ENCODE measurements around the gene CHD3. TPM values are rescaled to one million over a fixed set of nuclear protein-coding genes. Genes with fewer than 3 reads are reported as not detected.

CHD3 gene
- total and polyA plus RNA-seq, 5 donors: 31.2 to 45.3 (median 37.3) TPM

DNA sequence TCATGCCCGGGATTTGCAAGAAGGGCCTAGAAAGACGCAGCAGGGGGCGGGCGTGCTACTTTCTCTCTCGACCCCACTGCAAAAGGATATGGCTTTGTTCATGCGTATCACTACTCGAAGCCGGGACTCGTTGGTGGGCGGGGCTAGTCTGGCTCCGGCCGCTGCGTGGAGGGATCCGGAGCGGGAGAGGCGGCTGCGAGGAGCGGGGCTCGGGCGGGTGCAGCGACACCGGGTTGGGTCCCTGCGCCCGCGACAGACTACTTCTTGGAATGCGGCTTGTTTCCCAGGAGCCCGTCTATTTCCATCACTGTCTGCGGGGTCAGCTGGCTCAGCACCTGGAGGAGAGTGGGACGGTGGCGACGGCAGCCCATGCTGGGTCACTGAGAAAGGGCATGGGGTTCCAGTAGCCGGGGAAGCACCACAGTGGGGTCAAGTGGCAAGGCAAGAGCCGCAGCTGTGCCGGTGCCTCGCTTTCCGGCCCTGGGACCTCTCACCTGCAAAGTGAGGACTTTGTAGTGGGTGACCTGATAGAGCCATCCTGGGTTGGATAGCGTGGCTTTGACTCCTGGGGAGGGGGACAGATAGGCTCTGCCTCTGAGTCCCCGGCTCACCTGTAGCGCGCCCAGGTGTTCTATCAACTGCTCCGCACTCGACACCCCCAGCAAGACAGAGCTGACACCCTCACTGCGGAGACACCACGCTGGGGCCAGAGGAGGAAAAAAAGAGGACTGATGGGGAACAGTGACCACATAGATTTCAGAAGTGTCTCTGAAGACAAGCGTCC lies 34.4 kb downstream of the CHD3 start:
- peak overlapping the region; percentile 68 for H3K4me3 ChIP-seq (ENCODE audit: low read length)
- WGBS: 18% methylated on average over 45 of the region's 45 CpGs
- peaks cover 4% of the 10 kb centered on the region for H3K4me1 ChIP-seq (ENCODE audit: control insufficient read depth, insufficient read depth, low read length)
- ATAC-seq (peak; percentile 92), DNase-seq (peak; percentile 88 to 96 (median 96))
- peak overlapping the region; percentile 41 for H3K27ac ChIP-seq (ENCODE audit: low read length)
- intact Hi-C loops (cut with DNase I): loop anchor here in 1 of 4 donors (5.0 kb wide), 1 partner anchor 64 kb away; no protein-coding TSS in a partner anchor
- no peaks in the 10 kb centered on the region for H3K27me3 ChIP-seq (ENCODE audit: control insufficient read depth, insufficient read depth)
- no peaks in the 10 kb centered on the region for H3K9me3 ChIP-seq (ENCODE audit: control insufficient read depth, low read length)

- Histone ChIP-seq H3K27ac (ENCODE audit: low read length) (no peak overlapping the region), H3K9me3 (ENCODE audit: control insufficient read depth, low read length) (no peaks in the 10 kb centered on the region), H3K4me1 (ENCODE audit: control insufficient read depth, insufficient read depth, low read length) (peaks cover 6% of the 10 kb centered on the region), H3K27me3 (ENCODE audit: control insufficient read depth, insufficient read depth) (no peaks in the 10 kb centered on the region), H3K4me3 (ENCODE audit: low read length) (no peak overlapping the region)
- DNase-seq: no peak
- WGBS: 75% methylated on average over 3 of the region's 3 CpGs
- intact Hi-C loops (cut with DNase I): no loop called here
- no peak for ATAC-seq
Measured at GRCh38 chr17:7927596-7927995, 39.0 kb downstream of the CHD3 start.

- H3K27ac ChIP-seq (ENCODE audit: low read length): no peak within 1 kb of the TSS
- no peaks in the 10 kb centered on the region for H3K9me3 ChIP-seq (ENCODE audit: control insufficient read depth, low read length)
- H3K27me3 ChIP-seq (ENCODE audit: control insufficient read depth, insufficient read depth): no peaks in the 10 kb centered on the region
- H3K4me3 ChIP-seq (ENCODE audit: low read length): no peak within 1 kb of the TSS
- intact Hi-C loops (cut with DNase I): no loop called here
- peaks cover 2% of the 10 kb centered on the region for H3K4me1 ChIP-seq (ENCODE audit: control insufficient read depth, insufficient read depth, low read length)
- ATAC-seq: no peak
- 38% methylated on average over 67 of the region's 67 CpGs for WGBS
- DNase-seq: peak; percentile 66 to 84 (median 82)
Measured at GRCh38 chr17:7929158-7930023, 40.8 kb downstream of the CHD3 start, which contains the start of gene KCNAB3. TSS of gene KCNAB3 (minus strand) at chr17:7929856. CDS start at chr17:7929435, 421 bp downstream.

GRCh38 chr17:7930841-7931631 lies 42.4 kb downstream of the CHD3 start:
- H3K4me3 ChIP-seq (ENCODE audit: low read length): peak overlapping the region; percentile 72
- WGBS: 37% methylated on average over 20 of the region's 20 CpGs
- no peak overlapping the region for H3K27ac ChIP-seq (ENCODE audit: low read length)
- intact Hi-C loops (cut with DNase I): no loop called here
- no peak for ATAC-seq
- no peaks in the 10 kb centered on the region for H3K9me3 ChIP-seq (ENCODE audit: control insufficient read depth, low read length)
- no peaks in the 10 kb centered on the region for H3K27me3 ChIP-seq (ENCODE audit: control insufficient read depth, insufficient read depth)
- peak in 1 of 3 donors; percentile 38 for DNase-seq
- peaks cover 2% of the 10 kb centered on the region for H3K4me1 ChIP-seq (ENCODE audit: control insufficient read depth, insufficient read depth, low read length)

- DNase-seq: peak; percentile 99 to 100 (median 100)
- Histone ChIP-seq H3K9me3 (ENCODE audit: control insufficient read depth, low read length) (no peaks in the 10 kb centered on the region), H3K4me3 (ENCODE audit: low read length) (peak within 1 kb of the TSS; percentile 72), H3K27ac (ENCODE audit: low read length) (peak within 1 kb of the TSS; percentile 33), H3K4me1 (ENCODE audit: control insufficient read depth, insufficient read depth, low read length) (peaks cover 2% of the 10 kb centered on the region), H3K27me3 (ENCODE audit: control insufficient read depth, insufficient read depth) (no peaks in the 10 kb centered on the region)
- under 1% methylated on average over 55 of the region's 55 CpGs for WGBS
- intact Hi-C loops (cut with DNase I): no loop called here
- ATAC-seq: peak; percentile 99
Measured at GRCh38 chr17:7931709-7932482, 43.3 kb downstream of the CHD3 start, which contains the start of the genes CNTROB and TRAPPC1. TSS of gene CNTROB (plus strand) at chr17:7932206. CDS start at chr17:7933080, 874 bp downstream. TSS of gene TRAPPC1 (minus strand) at chr17:7931946. CDS start at chr17:7931829, 117 bp downstream.

GRCh38 chr17:7932483-7932891 lies 43.9 kb downstream of the CHD3 start:
- under 1% methylated on average over 17 of the region's 17 CpGs for whole genome bisulfite sequencing
- Histone ChIP-seq H3K4me1 (ENCODE audit: control insufficient read depth, insufficient read depth, low read length) (peaks cover 2% of the 10 kb centered on the region), H3K9me3 (ENCODE audit: control insufficient read depth, low read length) (no peaks in the 10 kb centered on the region), H3K27me3 (ENCODE audit: control insufficient read depth, insufficient read depth) (no peaks in the 10 kb centered on the region), H3K27ac (ENCODE audit: low read length) (peak overlapping the region; percentile 24), H3K4me3 (ENCODE audit: low read length) (peak overlapping the region; percentile 54)
- ATAC-seq (peak; percentile 12 to 44), DNase-seq (peak; percentile 32 to 65 (median 62))
- intact Hi-C loops (cut with DNase I): no loop called here

DNA sequence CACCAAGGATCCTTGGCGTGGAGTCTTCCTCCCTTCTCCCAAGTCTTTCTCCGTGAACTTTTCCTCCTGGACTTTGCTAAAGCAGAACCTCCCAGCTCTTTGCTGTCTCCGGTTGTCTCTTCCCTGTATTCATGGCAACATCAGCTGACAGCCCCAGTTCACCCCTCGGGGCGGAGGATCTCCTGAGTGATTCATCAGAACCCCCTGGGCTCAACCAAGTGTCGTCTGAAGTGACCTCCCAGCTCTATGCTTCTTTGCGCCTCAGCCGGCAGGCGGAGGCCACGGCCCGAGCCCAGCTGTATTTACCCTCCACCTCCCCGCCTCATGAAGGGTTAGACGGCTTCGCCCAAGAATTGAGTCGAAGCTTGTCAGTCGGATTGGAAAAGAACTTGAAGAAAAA lies 44.4 kb downstream of the CHD3 start:
- Histone ChIP-seq H3K27ac (ENCODE audit: low read length) (no peak overlapping the region), H3K27me3 (ENCODE audit: control insufficient read depth, insufficient read depth) (no peaks in the 10 kb centered on the region), H3K4me1 (ENCODE audit: control insufficient read depth, insufficient read depth, low read length) (peaks cover 2% of the 10 kb centered on the region), H3K4me3 (ENCODE audit: low read length) (peak overlapping the region; percentile 54), H3K9me3 (ENCODE audit: control insufficient read depth, low read length) (no peaks in the 10 kb centered on the region)
- intact Hi-C loops (cut with DNase I): no loop called here
- ATAC-seq (no peak), DNase-seq (peak in 2 of 3 donors; percentile 39 to 59)
- 9% methylated on average over 16 of the region's 16 CpGs for WGBS

- no peak for DNase-seq
- Histone ChIP-seq H3K4me3 (ENCODE audit: low read length) (no peak overlapping the region), H3K9me3 (ENCODE audit: control insufficient read depth, low read length) (no peaks in the 10 kb centered on the region), H3K27ac (ENCODE audit: low read length) (no peak overlapping the region), H3K4me1 (ENCODE audit: control insufficient read depth, insufficient read depth, low read length) (peaks cover 1% of the 10 kb centered on the region), H3K27me3 (ENCODE audit: control insufficient read depth, insufficient read depth) (no peaks in the 10 kb centered on the region)
- ATAC-seq: no peak
- intact Hi-C loops (cut with DNase I): no loop called here
Measured at GRCh38 chr17:7935859-7936258, 47.3 kb downstream of the CHD3 start.

- no peaks in the 10 kb centered on the region for H3K9me3 ChIP-seq (ENCODE audit: control insufficient read depth, low read length)
- DNase-seq (no peak), ATAC-seq (no peak)
- H3K4me3 ChIP-seq (ENCODE audit: low read length): no peak overlapping the region
- no peak overlapping the region for H3K27ac ChIP-seq (ENCODE audit: low read length)
- H3K27me3 ChIP-seq (ENCODE audit: control insufficient read depth, insufficient read depth): no peaks in the 10 kb centered on the region
- no peaks in the 10 kb centered on the region for H3K4me1 ChIP-seq (ENCODE audit: control insufficient read depth, insufficient read depth, low read length)
- WGBS: 96% methylated on average over 4 of the region's 4 CpGs
- intact Hi-C loops (cut with DNase I): no loop called here
Measured at GRCh38 chr17:7940034-7940433, 51.4 kb downstream of the CHD3 start.

GRCh38 chr17:7940743-7941142 lies 52.2 kb downstream of the CHD3 start:
- no peak overlapping the region for H3K4me3 ChIP-seq (ENCODE audit: low read length)
- no peaks in the 10 kb centered on the region for H3K9me3 ChIP-seq (ENCODE audit: control insufficient read depth, low read length)
- no peaks in the 10 kb centered on the region for H3K27me3 ChIP-seq (ENCODE audit: control insufficient read depth, insufficient read depth)
- H3K4me1 ChIP-seq (ENCODE audit: control insufficient read depth, insufficient read depth, low read length): no peaks in the 10 kb centered on the region
- WGBS: 94% methylated on average over 6 of the region's 6 CpGs
- no peak for ATAC-seq
- intact Hi-C loops (cut with DNase I): no loop called here
- no peak overlapping the region for H3K27ac ChIP-seq (ENCODE audit: low read length)
- DNase-seq: no peak
